GM13976 (cell line): ENCODE data around the gene PPP2R5C.

Experiments
- DNase-seq: peaks from one replicate; pipeline ENCODE4 v3.0.0; 2012; ENCODE audit warnings: low spot score
- CTCF ChIP-seq: IDR thresholded peaks from 2 replicates; pipeline ENCODE4 v1.5.1; 2012; ENCODE audit warnings: borderline replicate concordance, mild to moderate bottlenecking; ENCODE audit not compliant: insufficient read depth; ENCODE audit errors: extremely low read depth, missing control alignments, control extremely low read depth
- in situ Hi-C: fragments of 300-500 bp; cut with MboI; formaldehyde crosslinking; loops from one replicate; pipeline ENCODE4 v1.12.0; 2022; ENCODE audit warnings: low sequenced_read_pairs, mixed read lengths, inconsistent platforms; ENCODE audit not compliant: unreplicated experiment

PPP2R5C gene

GRCh38 chr14:101961011-101961721, 199.7 kb downstream of the PPP2R5C start:
- in situ Hi-C loops: loop anchor here (5.0 to 10.0 kb wide), 2 partner anchors 186 to 356 kb away; partner anchors contain the start of gene ZNF839
- TF ChIP-seq CTCF: peak; percentile 75
- peak; percentile 82 for DNase-seq

GRCh38 chr14:101961746-101962502, 200.4 kb downstream of the PPP2R5C start:
- DNase-seq: no peak
- TF ChIP-seq CTCF: no peak
- in situ Hi-C loops: loop anchor here (5.0 to 10.0 kb wide), 2 partner anchors 187 to 355 kb away; partner anchors contain the start of gene ZNF839

- in situ Hi-C loops: loop anchor here (5.0 to 10.0 kb wide), 2 partner anchors 188 to 355 kb away; partner anchors contain the start of gene ZNF839
- TF ChIP-seq CTCF: no peak
These were observed 201.0 kb downstream of the PPP2R5C start for GRCh38 chr14:101962503-101962874.

GRCh38 chr14:101963052-101963451, 201.5 kb downstream of the PPP2R5C start:
- DNase-seq: no peak
- no peak for TF ChIP-seq CTCF

More at GRCh38 chr14:101962503-101962874, 201.0 kb downstream of the PPP2R5C start:
- no peak for DNase-seq

GRCh38 chr14:101963656-101964296, 202.3 kb downstream of the PPP2R5C start:
- no peak for TF ChIP-seq CTCF
- DNase-seq: no peak
- in situ Hi-C loops: loop anchor here (5.0 to 10.0 kb wide), 2 partner anchors 189 to 354 kb away; partner anchors contain the start of gene ZNF839

More at GRCh38 chr14:101963052-101963451, 201.5 kb downstream of the PPP2R5C start:
- in situ Hi-C loops: loop anchor here (5.0 to 10.0 kb wide), 2 partner anchors 188 to 354 kb away; partner anchors contain the start of gene ZNF839

- TF ChIP-seq CTCF: no peak
- in situ Hi-C loops: loop anchor here (5.0 to 10.0 kb wide), 2 partner anchors 190 to 353 kb away; partner anchors contain the start of gene ZNF839
- DNase-seq: peak; percentile 95
These were observed 203.0 kb downstream of the PPP2R5C start, which contains the start of gene DYNC1H1 for GRCh38 chr14:101964297-101965180. Gene DYNC1H1 (plus strand): TSS chr14:101964573. CDS start chr14:101964692, 119 bp downstream.
